Cardiac fibroblast (primary cell): ENCODE data around the gene NCOA5.

Experiments used
- DNase-seq, 2 donors: peaks; one replicate each; pipeline versions ENCODE4 v3.0.0 to v3.0.0-alpha.2; 2010; ENCODE audit warnings: low read depth in 2 of 2
- H3K4me3 ChIP-seq, 2 donors: replicated peaks in 1 of 2; 1 replicate in 1 of 2; 2 replicates in 1 of 2; pipeline ENCODE4 v1.5.1; 2011; ENCODE audit warnings: low read depth in 2 of 2, low read length in 2 of 2, mild to moderate bottlenecking in 2 of 2, moderate library complexity in 1 of 2
- TF ChIP-seq, protein P1 (sequence below): IDR thresholded peaks from one replicate; pipeline ENCODE4 v1.5.1; 2011; ENCODE audit warnings: low read depth, mild to moderate bottlenecking, low read length, inconsistent platforms

The NCOA5 gene

DNA sequence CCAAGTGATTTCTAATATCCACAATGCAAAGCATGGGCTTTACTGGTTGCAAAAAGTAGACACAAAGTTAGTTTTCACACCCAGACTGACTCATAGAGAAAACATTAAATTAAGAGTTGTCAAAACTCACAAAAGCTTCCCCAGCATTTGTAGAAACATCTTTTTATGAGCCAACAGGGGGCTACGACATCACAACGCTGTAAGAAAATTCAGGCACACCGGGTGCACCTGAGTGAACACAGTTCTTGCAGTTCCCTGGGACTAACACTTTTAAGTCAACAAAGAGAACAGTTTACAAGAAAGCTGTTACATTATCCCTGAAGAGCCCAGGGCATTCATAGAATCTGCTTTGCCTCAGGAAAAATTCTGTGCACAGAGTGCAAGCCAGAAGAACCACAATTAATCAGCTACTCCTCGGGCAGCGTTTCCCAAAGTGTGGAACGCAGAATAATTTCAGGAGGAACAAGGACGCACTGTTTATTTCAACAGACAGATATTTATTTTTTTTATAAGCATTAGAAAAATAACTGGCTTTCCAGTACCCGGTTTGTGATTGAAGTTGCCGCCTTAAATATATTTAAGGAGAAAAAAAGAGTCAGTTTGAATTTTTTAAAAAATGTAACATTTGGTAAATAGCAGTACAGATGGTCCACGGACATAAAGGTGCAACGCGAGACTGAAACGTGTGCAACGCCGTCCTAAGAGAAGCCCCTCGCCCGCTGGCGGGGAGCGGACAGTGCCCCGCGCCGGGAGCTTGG is 1.2 kb downstream of the NCOA5 start:
- peak; percentile 8 to 22 for DNase-seq
- TF ChIP-seq, protein P1, sequence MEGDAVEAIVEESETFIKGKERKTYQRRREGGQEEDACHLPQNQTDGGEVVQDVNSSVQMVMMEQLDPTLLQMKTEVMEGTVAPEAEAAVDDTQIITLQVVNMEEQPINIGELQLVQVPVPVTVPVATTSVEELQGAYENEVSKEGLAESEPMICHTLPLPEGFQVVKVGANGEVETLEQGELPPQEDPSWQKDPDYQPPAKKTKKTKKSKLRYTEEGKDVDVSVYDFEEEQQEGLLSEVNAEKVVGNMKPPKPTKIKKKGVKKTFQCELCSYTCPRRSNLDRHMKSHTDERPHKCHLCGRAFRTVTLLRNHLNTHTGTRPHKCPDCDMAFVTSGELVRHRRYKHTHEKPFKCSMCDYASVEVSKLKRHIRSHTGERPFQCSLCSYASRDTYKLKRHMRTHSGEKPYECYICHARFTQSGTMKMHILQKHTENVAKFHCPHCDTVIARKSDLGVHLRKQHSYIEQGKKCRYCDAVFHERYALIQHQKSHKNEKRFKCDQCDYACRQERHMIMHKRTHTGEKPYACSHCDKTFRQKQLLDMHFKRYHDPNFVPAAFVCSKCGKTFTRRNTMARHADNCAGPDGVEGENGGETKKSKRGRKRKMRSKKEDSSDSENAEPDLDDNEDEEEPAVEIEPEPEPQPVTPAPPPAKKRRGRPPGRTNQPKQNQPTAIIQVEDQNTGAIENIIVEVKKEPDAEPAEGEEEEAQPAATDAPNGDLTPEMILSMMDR = no peak
- H3K4me3 ChIP-seq = peak overlapping the region; percentile 86 to 88

DNA sequence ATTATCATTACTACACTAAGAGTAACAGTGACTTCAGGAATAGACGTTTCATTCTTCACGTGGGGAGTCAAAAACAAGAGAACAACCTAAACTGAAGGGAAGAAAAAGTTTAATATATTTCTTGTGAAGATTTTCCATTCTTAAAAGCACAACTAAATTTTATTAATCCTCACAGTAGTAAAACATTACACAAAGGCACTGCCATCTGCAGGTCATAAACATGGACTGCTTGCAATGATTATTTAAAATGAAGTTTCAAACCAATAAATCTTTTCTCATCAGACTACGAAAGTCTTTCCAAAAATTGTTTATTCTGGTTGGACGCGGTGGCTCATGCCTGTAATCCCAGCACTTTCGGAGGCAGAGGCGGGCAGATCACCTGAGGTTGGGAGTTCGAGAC is 2.6 kb downstream of the NCOA5 start:
- TF ChIP-seq, protein P1 = peak; percentile 38
- DNase-seq = peak; percentile 37 to 41
- no peak overlapping the region for H3K4me3 ChIP-seq

DNA sequence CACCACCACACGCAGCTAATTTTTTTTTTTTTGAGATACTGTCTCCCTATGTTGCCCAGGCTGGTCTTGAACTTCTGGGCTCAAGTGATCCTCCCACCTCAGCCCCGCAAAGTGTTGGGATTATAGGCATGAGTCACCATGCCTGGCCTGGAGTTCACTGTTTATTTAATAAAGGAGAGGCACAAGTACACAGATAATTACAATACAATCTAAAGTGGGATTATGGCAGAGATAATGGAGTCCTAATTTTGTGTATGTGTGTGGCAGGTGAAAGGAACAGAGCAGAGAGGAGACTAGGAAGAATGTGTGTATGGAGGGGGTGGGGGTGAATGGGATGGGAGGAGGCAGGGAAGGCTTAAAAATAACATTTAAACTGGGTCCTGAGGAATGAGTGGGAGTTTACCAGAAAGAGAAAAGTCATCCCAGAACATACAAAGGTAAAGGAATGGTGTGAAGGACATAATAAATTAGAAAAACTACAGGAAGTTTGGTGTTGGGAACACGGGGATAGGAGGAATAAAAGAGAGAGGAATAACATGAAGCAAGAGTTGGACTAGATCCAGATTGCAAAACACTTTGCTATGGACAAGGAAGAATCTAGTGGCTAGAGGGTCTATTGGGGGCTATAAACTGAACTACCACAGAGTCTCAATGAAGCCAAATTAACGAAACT is 4.4 kb downstream of the NCOA5 start:
- peak; percentile 50 to 58 for DNase-seq
- TF ChIP-seq, protein P1 = no peak

DNA sequence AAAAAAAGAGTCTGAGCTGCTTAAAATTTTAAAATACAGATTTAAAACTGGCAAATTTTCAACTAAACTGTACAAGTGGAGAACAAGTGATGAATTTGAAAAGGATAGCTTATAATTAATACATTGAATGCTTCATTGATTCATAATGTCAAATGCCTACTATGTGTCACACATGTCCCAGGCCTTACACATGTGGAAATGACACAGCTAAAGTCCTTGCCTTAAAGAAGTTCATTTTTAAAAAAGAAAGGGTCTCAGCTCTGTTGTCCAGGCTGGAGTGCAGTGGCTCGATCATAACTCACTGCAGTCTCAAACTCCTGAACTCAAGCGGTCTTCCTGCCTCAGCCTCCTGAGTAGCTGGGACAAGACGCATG is 5.0 kb downstream of the NCOA5 start:
- TF ChIP-seq, protein P1 = no peak
- no peak overlapping the region for H3K4me3 ChIP-seq
- no peak for DNase-seq

More for the DNA sequence above, 4.4 kb downstream of the NCOA5 start:
- no peak overlapping the region for H3K4me3 ChIP-seq

DNA sequence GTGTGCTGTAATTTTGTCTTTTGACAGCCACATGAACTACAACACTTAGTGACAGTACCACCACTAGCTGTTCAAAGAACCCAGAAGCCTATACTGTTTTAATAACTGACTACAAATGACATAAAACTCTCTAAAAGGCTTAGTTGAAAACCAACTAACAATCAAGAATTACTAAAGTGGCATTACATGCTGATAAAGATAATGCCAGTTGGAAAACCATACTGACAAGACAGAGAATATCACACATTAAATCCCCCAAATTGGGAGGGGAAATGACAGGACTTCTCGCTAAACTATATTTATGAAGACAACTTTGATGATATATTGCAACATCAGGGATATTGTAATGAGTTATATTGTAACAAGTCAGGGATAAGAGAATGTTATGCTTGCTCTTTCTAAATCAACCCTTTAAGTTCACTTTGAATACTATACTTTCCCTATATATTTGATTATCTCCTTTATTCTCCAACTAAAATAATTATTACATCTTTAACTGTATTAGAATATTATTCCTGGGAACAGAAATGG is 6.2 kb downstream of the NCOA5 start:
- TF ChIP-seq, protein P1 = no peak
- DNase-seq = no peak
- H3K4me3 ChIP-seq = no peak overlapping the region

DNA sequence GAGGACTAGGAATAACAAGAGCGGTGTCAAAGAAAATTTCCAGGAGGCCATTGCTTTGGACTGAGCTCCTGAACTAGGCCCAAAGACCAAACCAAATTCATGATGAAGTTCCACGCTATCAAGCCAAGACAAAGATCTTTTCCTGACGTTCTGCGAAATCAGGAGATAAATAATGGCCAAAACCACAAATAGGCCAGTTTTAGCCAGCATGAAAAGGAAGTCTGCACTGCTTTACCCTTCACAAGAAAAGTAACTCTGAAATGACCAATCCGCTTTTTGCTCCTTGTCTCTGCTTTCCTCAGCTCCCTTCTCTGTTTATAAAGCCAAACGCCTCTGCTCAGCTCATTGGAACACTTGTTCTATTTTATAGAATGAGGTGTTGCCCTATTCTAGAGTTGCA is 6.7 kb downstream of the NCOA5 start:
- H3K4me3 ChIP-seq = no peak overlapping the region
- DNase-seq = no peak
- TF ChIP-seq, protein P1 = no peak
